Measurements from ENCODE around the gene TTC22. TPM values are rescaled to one million over a fixed set of nuclear protein-coding genes. Genes with fewer than 3 reads are reported as not detected.

The TTC22 gene
- total RNA-seq, 2 experiments from 2014 or later, result 4.4 to 4.5 TPM

- no peaks in the 10 kb centered on the region for H3K36me3 Mint-ChIP-seq (ENCODE audit: low read depth)
- H3K9me3 Mint-ChIP-seq, result no peaks in the 10 kb centered on the region
- DNase-seq (no peak), ATAC-seq (ENCODE audit: poor library complexity) (no peak)
- intact Hi-C loops (cut with DNase I, micrococcal nuclease), result no loop called here
- no peaks in the 10 kb centered on the region for H3K4me1 Mint-ChIP-seq (ENCODE audit: low read depth)
- Histone ChIP-seq H3K27ac (ENCODE audit: low read depth in 1 of 2, low read length in 2 of 2) (no peak overlapping the region), H3K4me1 (ENCODE audit: insufficient read depth, low read length) (no peaks in the 10 kb centered on the region), H3K9me3 (ENCODE audit: control insufficient read depth in 1 of 2, insufficient read depth in 1 of 2, low read length in 2 of 2) (no peaks in the 10 kb centered on the region), H3K4me3 (ENCODE audit: low read length) (no peak overlapping the region), H3K36me3 (ENCODE audit: insufficient read depth, low read length) (no peaks in the 10 kb centered on the region), H3K27me3 (ENCODE audit: control insufficient read depth in 1 of 2, insufficient read depth in 2 of 2, low read length in 2 of 2) (no peaks in the 10 kb centered on the region)
- CTCF ChIA-PET, result no interaction called here
- H3K27me3 Mint-ChIP-seq, result no peaks in the 10 kb centered on the region
- H3K27ac Mint-ChIP-seq, result no peak overlapping the region
- TF ChIP-seq CTCF (IDR thresholded peaks at IDR 0.05), result no peak
- POLR2A ChIA-PET, result no interaction called here
- H3K4me3 Mint-ChIP-seq, result no peak overlapping the region
These were observed 42.3 kb upstream of the TTC22 start for GRCh38 chr1:54843449-54843848.

- H3K27ac Mint-ChIP-seq, result no peak overlapping the region
- no peaks in the 10 kb centered on the region for H3K36me3 Mint-ChIP-seq (ENCODE audit: low read depth)
- H3K4me1 Mint-ChIP-seq (ENCODE audit: low read depth), result no peaks in the 10 kb centered on the region
- TF ChIP-seq CTCF (IDR thresholded peaks at IDR 0.05), result no peak
- POLR2A ChIA-PET, result no interaction called here
- no peak overlapping the region for H3K27ac ChIP-seq (ENCODE audit: low read depth in 1 of 2, low read length in 2 of 2)
- H3K4me3 Mint-ChIP-seq, result no peak overlapping the region
- H3K27me3 Mint-ChIP-seq, result no peaks in the 10 kb centered on the region
- no peaks in the 10 kb centered on the region for H3K36me3 ChIP-seq (ENCODE audit: insufficient read depth, low read length)
- CTCF ChIA-PET, result no interaction called here
- no peak for ATAC-seq (ENCODE audit: poor library complexity)
- no peaks in the 10 kb centered on the region for H3K9me3 Mint-ChIP-seq
- no peaks in the 10 kb centered on the region for H3K27me3 ChIP-seq (ENCODE audit: control insufficient read depth in 1 of 2, insufficient read depth in 2 of 2, low read length in 2 of 2)
- H3K4me3 ChIP-seq (ENCODE audit: low read length), result no peak overlapping the region
- H3K9me3 ChIP-seq (ENCODE audit: control insufficient read depth in 1 of 2, insufficient read depth in 1 of 2, low read length in 2 of 2), result no peaks in the 10 kb centered on the region
- intact Hi-C loops (cut with DNase I, micrococcal nuclease), result no loop called here
- no peak for DNase-seq
- H3K4me1 ChIP-seq (ENCODE audit: insufficient read depth, low read length), result no peaks in the 10 kb centered on the region
These were observed 41.8 kb upstream of the TTC22 start for GRCh38 chr1:54842963-54843362.

DNA sequence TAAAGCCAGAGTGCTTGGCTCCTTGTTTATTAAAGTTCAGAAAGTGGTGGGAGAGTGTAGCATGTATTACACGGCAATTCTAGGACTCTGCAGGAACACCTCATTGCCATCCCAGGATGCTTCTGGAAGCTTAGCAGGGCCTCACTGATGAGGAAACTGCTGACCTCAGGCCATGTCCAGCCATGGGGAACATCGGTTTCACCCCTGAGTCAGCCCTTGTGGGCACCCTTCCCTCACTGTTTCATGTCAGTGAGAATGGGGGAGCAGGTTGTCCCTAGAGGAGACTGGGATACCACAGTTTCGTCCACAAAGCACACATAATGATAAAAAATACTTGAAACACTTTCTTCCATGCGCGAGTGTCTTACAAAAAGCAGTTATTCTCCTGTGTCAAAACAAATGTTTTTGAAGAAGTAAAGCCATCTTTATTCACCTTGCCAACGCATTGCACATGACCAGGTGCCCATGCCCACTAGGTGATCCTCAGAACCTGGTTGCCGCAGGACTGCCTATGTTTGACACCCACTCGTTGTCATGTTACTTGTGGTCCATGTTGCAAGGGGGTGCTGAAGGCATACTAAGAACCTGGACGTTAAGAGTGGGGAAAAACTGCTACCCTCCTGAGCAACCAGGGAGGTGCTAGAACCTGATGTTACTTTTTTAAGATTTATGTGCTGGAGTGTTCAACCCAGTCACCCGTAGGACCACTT, 41.2 kb upstream of the TTC22 start:
- ChIA-PET CTCF (no interaction called here), POLR2A (no interaction called here)
- Histone ChIP-seq H3K4me1 (ENCODE audit: insufficient read depth, low read length) (no peaks in the 10 kb centered on the region), H3K27me3 (ENCODE audit: control insufficient read depth in 1 of 2, insufficient read depth in 2 of 2, low read length in 2 of 2) (no peaks in the 10 kb centered on the region), H3K4me3 (ENCODE audit: low read length) (no peak overlapping the region), H3K27ac (ENCODE audit: low read depth in 1 of 2, low read length in 2 of 2) (no peak overlapping the region), H3K36me3 (ENCODE audit: insufficient read depth, low read length) (no peaks in the 10 kb centered on the region), H3K9me3 (ENCODE audit: control insufficient read depth in 1 of 2, insufficient read depth in 1 of 2, low read length in 2 of 2) (no peaks in the 10 kb centered on the region)
- no peak overlapping the region for H3K27ac Mint-ChIP-seq
- H3K4me1 Mint-ChIP-seq (ENCODE audit: low read depth), result no peaks in the 10 kb centered on the region
- no peaks in the 10 kb centered on the region for H3K36me3 Mint-ChIP-seq (ENCODE audit: low read depth)
- TF ChIP-seq CTCF (IDR thresholded peaks at IDR 0.05), result no peak
- H3K9me3 Mint-ChIP-seq, result no peaks in the 10 kb centered on the region
- H3K4me3 Mint-ChIP-seq, result no peak overlapping the region
- DNase-seq (no peak), ATAC-seq (ENCODE audit: poor library complexity) (no peak)
- intact Hi-C loops (cut with DNase I, micrococcal nuclease), result no loop called here
- H3K27me3 Mint-ChIP-seq, result no peaks in the 10 kb centered on the region

All from CD4-positive, alpha-beta T cell (primary cell).